Medulla oblongata (tissue), 1 donor: ENCODE data around the gene FSCN2.

Experiments used
- DNase-seq: peaks from one replicate; pipeline ENCODE4 v3.0.0-alpha.2; 2015; ENCODE audit errors: extremely low spot score

Gene FSCN2, protein sequence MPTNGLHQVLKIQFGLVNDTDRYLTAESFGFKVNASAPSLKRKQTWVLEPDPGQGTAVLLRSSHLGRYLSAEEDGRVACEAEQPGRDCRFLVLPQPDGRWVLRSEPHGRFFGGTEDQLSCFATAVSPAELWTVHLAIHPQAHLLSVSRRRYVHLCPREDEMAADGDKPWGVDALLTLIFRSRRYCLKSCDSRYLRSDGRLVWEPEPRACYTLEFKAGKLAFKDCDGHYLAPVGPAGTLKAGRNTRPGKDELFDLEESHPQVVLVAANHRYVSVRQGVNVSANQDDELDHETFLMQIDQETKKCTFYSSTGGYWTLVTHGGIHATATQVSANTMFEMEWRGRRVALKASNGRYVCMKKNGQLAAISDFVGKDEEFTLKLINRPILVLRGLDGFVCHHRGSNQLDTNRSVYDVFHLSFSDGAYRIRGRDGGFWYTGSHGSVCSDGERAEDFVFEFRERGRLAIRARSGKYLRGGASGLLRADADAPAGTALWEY

DNA sequence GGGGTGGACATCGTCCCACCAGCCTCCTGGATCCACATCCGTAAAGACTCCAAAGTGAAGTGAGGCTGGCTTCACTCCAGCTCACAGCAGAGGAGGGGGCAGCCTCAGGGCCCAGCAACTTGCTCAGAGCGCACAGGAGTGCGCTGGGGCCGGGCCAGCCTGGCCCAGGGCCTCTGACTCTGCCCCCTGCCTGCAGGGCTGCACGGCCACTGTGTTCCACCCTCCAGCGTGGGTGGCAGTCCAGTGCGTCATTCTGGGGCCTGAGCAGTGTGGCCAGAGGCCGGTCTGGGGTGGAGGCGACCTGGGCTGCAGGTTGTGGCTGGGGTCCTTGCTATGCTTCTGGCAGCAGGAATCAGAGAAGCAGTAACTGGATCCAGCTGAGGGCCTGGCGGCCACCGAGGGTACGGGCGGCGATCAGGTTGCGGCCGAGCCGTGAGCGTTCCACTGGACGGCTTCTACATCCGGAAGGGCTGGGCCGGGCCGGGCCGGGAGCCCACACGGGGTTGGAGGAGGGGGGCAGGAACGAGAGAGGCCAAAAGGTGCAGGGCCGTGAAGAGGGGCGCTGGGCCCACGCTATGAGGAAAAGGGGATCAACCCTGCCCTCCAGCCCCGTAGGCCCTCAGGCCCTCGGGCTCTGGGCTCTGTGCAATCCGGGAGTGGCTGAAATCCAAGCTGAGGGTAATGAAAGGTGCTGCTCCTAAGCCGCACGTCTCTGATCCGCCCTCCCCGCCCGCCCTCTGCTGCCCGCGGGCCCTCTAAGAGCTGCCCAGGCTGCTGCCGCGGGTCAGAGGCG, at the start of gene FSCN2:
Gene FSCN2 (plus strand): TSS at position 787 of the 793 bp plus-strand sequence. CDS start 155 bp downstream, outside the sequence.
- no peak for DNase-seq

DNA sequence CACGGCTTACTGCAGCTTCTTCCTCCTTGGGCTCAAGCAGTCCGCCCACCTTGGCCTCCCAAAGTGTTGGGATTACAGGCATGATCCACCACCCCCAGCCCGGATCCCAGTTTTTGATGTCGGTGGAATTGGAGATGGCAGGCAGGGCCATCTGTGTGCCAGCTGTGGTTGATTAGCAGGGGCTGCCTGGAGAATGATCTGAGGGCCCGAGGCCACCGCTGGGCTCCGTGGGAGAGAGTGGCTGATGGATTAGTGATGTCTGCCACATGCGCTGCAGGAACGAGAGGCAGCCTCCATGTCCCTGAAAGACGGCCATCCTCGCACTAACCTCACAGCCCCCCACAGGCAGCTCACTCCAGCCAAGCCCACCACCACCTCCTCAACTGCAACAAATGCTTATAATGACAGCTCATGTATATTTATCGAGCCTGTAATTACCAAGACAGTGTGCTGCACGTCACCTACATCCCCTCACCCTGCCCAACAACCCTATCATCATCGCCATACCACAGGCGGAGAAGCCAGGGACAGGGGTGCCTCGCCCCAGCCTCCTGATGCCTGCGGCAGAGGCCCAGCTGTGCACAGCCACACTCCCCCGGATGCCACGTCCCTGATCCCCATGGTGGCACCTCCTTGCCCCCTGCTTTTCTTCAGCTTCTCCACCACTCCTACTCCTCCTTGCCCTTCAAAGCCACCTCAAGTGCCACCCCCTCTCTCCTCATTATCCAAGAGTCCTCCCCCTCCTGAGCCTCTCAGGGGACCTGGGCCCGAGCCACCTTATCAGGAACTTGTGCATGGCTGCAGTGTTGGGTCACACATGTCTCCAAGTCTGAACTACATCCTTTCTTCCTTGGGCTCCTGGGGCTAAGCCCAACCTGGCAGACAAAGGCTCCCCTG, 48.8 kb upstream of the FSCN2 start:
- DNase-seq: no peak

DNA sequence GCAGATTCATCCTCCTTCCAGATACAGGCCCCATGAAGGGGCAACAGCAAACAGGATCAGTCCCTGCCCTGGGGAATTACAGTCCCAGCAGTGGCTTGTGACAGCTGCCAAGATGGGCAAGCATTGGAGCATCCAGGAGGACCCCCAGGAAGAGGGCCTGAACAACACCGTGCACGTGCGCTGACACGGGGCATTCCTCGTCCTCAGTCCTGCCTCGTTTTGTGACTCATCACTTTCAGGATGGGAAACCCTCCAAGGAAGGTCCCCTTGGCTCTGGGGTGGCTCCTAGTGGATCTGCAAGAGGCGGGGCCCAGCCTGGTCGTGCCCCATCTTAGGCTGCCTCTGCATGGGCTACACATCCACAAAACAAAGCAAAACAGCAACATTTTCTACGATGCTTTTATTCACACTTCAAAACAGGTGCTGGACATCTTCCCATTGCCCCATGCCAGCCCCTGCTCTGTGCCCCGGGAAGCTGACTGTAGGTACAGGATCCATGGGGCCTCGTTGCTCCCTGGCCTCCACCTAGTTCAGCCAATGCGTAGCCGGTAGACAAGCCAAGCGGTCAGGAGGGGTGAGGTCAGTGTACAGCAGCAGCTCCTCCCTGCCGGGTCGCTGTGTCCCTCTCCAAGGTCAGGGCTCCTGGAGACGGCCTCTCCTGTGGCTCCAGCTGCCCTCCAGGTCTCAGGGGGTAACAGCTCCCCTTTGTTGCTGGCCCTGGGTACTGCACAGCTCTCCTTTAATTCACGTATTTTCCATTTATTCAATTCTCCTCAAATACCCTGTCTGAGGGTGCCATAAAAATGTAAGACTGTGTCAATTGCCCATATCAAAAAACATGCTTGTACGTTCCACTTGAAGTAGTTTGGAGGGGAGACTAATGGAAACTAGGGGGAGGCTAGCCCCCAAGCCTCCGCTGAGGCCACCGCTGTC, 47.8 kb upstream of the FSCN2 start:
- no peak for DNase-seq

DNA sequence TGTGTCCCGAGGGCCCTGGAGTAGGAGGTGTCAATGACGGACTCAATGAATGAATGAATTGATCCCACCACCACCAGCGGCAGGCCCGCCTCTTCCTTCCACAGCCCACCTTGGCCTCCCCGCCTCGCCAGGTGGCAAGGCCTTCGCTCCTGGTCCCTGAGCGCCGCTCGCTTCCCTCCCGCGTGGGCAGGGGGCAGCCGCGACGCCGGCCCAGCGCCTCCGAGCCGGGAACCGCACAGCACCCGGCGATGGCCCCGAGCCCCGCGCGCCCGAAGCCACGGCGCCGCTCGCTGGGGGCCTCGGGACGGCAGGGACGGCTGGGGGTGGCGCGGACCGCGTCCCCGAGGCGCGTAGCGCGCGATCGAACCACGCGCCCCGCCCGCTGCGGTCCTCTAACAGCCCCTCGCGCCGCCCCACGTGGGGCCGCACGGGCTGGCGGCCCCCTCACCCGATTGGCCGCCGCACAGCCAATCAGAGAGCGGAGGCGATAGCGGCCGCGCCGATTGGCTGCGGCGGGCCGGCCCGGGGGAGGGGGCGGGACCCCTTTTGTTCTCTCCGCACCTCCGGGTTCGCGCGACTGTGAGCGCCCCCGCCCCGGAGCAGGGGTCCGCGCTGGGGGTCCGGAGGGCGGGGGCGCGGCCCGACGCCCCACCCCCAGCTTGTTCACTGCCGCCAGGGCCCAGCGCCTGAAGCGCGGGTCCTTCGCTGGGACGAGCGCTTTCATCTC, 46.9 kb upstream of the FSCN2 start:
- peak; percentile 90 for DNase-seq

DNA sequence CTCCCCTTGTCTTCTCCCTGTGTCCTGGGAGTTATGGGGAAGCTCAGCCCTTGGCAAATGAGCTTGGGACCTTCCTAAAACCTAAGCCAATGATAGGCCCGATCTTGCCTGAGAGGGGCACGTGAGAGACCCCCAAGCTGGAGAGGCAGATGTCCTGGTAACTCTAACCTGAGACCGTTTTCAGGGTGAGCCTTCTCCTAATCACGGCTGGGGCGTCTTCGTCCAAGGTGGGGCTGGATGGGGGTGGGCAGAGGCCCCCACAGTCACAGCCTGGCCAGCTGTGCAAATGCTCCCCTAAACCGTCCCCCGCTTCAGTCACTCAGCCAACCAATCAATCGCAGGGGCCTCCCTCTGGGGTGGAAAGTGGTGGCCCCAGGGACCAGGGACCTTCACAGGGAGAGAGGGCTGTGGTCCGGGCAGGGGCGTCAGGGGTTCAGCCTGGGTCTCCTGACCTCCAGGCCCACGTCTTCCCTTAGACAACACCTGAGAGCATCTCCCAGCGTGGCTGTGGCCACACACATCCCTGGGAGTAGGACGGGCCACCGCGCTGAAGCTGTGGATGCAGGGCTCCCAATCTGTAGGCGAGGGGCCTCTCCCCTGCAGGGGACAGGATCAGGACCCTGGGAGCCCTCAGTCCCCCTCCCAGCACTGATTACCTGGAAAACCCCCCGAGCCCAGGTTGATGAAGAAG, 46.2 kb upstream of the FSCN2 start:
- no peak for DNase-seq

DNA sequence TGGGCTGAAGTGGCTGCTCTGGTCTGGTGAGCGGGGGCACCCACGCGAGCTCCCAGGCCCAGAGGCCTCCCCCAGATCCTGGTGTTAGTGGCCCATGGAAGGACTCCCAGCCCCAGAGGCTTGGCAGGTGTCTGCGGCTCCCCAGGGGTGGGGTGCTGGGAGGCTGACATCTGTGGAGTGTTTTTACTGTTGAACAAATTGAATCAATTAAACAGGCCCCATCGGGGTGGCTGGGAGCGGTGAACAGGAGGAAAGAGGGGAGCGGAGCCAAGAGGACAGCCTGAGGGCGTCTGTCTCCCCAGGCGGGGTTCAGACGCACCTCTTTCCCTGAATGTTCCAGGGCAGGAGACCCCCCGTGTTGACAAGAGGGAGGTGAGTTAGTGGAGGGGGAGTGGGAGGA, 45.5 kb upstream of the FSCN2 start:
- no peak for DNase-seq

DNA sequence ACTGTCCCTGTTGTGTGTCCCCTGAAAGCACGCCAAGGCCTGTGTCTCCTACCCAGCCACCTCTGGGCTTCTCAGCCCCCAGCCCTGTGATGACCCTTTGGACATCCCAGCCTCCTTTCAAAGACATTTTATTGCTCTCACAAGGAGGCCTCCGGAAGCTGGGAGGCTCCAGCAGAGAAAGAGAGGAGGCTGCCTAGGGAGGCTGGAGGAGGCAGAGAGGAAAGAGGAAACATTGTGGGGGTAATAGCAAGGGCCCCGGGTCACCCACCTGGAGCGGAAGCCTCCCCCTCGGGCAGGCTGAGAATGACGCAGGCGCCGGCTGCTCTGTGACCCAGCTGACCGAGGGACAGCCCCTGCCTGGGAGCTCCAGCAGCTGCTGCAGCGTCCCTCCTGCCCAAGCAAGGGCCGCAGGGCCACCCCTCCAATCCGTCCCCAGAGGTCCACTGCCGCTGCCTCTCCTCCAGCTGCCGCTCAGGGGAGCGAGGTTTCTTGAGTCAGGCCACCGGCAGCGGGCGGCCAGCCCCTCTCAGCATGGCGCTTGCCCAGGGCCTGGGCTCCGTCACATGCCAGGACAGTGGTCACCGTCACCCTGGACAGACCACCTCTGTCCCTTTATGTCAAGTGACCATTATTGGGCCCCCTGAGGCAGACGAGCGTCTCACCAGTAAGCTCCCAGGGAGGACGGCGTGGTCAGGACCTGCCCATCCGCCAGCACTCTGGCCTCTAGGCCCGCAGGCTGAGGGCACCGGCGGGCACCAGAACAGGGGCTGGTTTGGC, 44.9 kb upstream of the FSCN2 start:
- no peak for DNase-seq

DNA sequence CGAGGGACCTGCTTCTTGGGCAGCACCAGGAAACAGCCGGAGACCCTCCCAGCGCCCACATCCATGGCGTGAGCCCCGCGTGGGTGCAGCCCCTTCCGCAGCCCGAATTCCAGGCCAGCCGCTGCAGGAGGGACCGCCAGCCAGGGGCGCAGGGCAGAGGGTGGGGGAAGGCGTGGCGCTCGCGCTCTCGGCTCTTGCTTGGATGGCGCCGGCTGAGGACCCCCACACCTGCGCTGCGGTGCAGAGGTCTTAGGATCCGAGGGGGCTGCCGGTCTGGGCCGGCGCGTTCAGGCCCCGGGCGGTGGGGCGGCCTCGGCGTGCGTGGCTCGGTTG, 44.3 kb upstream of the FSCN2 start:
- DNase-seq: no peak

DNA sequence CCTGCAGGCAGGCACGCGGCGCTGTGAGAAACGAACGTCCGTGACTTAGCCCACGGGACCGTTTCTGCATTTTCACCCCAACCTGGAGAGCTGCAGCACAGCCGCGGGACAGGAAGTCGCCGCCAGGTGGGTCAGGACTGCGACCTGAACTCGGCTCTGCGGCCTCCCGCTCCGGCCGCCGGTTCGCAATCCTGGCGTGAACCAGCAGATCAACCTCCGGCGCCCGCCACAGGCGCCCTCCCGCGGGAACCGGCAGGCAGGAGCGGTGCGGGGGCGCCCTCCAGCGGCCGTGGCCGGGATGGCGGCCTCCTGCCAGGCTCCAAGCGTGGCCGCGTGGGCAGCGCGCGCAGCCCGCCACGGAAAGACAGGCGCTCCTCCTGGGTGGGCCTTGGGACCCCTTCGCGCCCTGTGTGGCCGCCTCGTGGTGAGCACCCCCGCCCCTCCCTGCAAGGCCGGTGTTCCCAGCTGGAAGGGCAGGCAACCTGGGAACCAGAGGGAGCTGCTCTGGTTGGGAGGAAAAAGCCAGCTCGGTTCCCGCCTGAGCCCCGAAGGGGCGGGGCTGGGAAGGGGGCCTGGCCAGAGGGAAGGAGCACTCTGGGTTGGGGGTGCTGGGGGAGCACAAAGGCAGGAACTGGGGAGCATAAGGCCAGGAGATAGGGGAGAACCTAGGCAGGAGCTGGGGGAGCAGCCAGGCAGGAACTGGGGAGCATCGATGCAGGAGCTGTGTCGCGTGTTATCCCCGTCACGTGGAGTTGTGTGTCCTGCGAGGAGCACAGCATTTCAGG, 43.8 kb upstream of the FSCN2 start:
- peak; percentile 89 for DNase-seq

DNA sequence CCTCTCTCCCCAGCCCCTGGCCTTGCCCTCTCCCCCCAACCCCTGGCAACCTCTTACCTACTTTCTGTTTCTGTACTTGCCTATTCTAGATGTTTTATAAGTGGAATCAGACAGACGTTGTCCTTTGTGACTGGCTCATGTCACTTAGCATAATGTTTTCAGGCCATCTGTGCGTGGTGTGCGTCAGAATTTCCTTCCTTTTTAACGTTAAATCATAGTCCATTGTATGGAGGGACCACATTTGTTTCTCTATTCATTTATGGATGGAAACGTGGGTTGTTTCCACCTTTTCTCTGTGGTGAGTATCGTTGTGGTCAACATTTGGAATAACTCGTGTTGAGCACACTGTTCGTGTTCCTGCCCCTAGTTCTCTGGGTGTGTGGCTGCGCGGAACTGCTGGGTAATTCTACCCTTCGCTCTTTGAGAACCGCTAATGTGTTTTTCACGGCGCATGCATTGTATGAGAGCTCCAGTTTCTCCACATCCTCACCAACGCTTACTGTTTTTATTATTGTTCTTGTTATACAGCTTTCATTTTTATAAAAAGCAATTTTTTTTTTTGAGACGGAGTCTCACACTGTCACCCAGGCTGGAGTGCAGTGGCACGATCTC, 41.9 kb upstream of the FSCN2 start:
- DNase-seq: no peak

DNA sequence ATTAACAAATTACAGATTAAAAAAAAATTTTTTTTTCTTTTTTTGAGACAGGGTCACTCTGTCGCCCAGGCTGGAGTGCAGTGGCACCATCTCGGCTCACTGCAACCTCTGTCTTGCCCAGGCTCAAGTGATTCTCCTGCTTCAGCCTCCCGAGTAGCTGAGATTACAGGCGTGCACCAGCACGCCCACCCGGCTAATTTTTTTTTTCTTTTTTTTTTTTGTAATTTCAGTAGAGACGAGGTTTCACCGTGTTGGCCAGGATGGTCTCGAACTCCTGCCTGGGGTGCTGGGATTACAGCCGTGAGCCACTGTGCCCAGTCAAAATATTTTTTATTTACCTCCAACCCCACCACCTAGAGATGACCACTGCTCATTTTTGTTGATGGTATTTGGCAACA, 41.1 kb upstream of the FSCN2 start:
- no peak for DNase-seq

DNA sequence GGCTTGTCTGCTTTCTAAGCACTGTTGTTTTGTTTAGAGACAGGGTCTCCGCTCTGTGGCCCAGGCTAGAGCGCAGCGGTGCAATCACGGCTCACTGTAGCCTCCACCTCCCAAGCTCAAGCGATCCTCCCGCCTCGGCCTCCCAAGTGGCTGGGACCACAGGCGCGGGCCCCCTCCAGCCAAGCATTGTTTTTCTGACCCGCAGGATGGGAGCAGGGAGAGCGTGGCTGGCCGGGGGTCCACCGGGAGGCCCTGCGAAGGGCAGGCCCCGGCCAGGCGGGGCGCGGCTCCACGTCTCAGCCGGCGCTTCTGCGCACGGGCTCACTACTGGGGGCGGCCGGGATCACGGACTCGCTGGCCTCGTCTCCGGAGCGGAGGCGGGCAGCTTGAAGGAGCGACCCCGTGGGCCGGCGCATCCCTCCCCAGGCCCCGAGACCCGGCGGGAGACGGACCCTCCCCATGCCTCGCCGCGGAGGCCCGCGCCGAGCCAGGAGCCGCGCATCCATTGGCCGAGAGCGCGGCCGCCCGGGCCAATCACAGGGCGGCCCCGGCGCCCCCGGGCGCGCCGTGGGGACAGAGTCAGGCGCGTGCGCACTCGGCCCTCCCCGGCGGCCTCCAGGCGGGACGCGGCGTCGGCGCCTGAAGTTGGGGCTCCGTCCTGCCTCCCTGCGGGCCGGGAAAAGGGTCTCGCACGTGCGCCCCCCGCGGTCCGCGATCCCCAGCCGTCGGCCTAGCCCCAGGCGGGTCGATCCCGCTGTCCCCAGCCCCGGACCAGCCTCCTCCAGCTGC, 40.5 kb upstream of the FSCN2 start:
- DNase-seq: peak; percentile 85

DNA sequence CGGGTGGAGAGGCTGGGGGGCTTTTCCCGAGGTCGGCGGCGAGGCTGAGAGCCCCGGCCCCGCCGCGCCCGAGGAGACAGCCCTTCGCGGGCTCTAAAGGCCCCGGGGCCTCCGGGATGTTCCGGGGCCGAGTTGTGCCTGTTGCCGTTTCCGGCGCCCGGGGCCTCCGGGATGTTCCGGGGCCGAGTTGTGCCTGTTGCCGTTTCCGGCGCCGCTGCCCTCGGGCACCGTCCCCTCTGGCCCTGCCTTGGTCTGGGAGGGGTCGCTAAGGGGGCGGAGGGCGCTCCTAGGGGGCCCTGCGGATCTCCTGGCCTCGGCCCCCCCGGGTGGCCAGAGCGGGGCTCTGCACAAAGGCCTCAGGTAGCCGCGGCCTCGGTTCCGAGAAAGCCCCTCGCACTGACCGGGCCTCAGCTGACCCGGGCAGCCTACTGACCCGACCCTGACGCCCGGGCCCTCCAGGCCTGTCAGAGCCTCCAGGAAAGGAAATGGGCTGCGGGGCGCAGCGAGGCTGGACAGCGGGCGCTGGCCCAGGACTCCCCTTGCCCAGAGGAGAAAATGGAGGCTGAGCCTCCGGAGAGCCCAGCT, 39.8 kb upstream of the FSCN2 start:
- no peak for DNase-seq

DNA sequence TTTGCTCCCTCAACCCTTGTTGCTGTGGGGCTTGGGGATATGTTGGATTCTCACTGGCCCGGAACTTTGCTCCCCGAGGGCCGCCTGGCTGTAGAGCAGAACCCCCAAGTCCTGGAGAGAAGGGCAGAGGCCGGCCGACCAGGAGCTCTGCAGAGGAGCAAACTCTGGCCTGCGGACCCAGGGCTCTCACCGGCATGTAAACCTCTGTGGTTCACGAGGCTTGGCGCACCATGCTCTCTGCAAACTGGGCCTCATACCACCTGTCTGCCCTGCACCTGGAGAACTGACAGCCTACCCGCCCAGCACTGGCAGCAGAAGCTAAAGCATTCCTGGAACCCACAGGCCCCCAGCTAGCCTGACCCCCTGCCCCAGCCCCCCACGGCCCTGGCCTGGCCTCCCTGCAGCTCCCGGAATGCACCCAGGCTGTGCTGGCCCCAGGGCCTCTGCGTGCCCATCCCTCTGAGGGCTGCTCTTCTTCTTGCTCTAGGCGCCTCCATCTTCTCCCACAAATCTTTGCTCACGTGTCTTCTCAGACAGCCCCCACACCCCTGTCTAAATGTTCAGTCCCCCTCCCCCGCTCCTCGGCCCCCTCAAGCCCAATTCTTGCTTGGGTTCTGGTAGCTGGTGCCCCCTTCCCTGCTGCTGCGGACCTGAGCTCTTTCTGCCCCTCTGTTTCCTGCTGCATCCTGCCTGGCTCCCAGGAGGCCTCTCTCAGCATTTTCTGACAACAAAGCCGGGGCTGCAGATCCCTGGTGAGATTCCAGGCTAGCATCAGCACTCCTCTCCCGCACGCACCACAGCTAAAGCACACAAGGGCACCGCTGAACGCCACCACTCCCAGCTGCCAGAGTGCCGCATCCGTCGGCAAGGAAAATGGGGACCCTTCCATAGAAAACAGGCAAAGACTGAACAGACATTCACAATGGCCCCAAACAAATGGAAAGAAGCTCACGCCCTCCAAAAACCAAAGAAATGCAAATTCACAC, 38.9 kb upstream of the FSCN2 start:
- DNase-seq: no peak
